ENCODE results near the gene TMEM98.
A peak's percentile ranks its signal among the peaks of the same experiment; 100 is the strongest.
"Not testable (repeated sequence)": the region's sequence is repeated elsewhere in the genome, so short reads cannot be mapped to it uniquely, and the experiment has no call there.

The TMEM98 gene

DNA sequence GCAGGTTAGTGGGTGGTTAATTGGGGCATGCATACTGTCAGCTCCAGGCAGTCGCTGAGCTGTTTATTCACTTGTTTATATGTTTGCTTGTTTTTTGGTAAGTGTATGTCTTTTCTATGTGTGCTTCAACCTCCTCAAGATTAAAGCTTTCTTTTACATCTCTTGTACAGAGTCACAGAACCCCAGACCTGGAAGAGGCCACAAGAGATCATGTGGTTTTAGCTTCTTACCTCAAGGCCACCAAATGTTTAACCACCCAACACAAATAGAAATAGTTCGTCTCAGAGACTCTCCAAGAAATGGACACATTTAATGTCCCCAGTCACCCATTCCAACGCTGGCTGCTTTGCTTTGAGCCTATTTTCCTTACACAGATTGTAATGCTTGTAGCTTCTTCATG is 11.8 kb upstream of the TMEM98 start:
- no peak for DNase-seq

DNA sequence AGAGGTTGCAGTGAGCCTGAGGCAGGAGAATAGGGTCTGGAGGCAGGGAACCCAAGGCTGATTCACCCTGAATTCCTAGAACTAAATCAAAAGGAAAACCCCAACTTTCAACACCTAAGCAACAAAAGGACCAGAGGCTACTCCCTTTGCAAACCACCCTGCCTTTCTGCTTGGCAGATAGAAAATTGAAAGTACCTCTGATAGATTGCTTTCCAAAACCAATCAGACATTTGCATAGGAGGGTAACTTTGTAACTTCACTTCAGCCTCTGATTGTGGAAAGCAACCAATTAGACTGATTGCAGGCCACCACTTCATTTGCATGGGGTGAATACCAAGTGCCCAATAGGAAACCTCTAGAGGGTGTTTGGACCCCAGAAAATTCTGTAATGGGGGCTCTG is 10.9 kb upstream of the TMEM98 start:
- no peak for DNase-seq

DNA sequence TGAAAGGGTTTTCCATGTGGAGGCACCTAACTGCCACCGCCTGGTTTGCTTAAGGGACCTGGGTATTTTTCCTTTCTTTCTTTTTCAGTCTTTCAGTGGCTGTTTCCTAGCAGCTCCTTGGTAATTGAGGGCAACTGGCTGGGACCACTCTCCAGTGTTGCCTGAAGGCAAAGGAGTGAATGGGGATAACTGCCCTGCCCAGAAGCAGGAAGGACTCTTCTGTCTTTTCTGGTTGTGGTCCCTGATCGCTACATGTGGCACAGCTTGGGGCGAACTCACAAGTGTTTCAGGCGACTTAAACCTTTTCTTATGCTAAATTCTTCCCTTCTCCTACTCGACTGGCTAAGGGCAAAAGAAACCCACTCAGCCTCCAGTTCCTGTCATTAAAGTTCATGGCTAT is 10.1 kb upstream of the TMEM98 start:
- no peak for DNase-seq

DNA sequence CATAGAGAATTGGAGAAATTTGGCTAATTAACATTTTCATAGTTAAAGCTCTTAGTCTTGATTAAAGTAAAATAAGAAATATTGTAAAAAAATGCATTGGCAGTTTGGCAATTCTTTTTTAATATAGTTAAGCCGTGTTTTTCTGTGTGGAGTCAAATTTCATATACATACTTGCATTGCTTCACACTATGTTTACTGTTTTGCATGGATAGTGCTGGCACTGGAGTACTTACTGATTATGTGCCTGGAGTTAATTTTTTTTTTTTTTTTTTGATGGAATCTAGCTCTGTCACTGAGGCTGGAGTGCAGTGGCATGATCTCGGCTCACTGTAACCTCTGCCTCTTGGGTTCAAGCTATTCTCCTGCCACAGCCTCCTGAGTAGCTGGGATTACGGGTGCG is 8.1 kb upstream of the TMEM98 start:
- DNase-seq: not testable (repeated sequence)

DNA sequence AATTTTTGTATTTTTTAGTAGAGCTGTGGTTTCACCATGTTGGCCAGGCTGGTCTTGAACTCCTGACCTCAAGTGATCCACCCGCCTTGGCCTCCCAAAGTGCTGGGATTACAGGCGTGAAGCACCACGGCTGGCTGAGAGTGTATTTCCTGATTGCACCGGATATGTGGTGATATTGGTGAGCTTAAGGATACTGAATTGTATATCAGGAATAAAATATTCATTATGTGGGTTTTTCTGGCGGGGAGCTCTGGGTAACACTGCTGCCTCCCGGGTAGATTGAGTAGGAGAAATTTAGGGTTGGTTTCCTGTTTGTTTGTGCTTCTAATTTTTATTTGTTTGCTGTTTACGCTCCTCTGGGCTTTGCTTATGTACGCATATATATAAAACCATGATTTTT is 7.7 kb upstream of the TMEM98 start:
- no peak for DNase-seq

DNA sequence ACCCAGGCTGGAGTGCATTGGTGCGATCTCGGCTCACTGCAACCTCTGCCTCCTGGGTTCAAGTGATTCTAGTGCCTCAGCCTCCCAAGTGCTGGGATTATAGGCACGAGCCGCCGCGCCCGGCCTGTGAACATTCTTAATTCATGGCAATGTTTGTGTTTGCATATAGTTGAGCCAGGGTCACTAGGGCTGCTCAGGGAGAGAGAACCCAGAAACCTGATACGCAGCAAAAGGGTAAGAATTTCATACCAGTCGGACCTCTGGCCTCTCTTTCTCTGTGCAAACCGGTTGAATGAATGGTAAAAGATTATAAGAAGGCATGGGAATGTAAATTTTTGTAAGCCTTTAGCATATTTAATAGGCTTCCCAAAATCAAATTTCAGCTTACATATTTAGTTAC is 6.9 kb upstream of the TMEM98 start:
- DNase-seq: no peak

DNA sequence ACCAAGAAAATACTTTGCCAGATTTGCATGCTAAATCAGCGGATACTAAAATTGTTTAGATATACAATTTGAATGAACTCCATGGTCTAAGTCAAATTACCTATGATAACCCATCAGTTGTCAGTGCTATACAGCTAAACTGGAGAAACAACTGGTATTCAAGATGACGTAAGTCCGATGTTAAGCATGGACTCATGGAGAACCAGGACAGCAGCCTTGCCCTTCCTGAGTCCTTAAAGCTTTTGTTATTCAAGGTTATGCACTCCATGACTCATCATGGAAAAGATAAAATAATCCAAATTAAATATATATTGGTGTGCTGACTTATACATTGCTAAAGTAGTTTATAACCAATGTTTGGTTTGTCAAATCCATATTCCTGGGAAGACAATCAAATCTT is 4.0 kb upstream of the TMEM98 start:
- not testable (repeated sequence) for DNase-seq

DNA sequence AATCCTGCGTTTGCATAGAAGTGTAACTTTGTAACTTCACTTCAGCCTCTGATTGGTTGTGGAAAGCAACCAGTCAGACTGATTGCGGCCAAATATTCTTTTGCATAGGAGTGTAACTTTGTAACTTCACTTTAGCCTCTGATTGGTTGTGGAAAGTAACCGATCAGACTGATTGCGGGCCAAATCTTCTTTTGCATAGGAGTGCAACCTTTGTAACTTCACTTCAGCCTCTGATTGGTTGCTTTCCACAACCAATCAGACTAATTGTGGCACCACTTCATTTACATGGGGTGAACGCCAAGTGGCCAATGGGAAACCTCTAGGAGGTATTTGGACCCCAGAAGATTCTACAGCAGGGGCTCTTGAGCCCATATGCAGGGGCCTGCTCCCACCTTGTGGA is 1.8 kb upstream of the TMEM98 start:
- no peak for DNase-seq

DNA sequence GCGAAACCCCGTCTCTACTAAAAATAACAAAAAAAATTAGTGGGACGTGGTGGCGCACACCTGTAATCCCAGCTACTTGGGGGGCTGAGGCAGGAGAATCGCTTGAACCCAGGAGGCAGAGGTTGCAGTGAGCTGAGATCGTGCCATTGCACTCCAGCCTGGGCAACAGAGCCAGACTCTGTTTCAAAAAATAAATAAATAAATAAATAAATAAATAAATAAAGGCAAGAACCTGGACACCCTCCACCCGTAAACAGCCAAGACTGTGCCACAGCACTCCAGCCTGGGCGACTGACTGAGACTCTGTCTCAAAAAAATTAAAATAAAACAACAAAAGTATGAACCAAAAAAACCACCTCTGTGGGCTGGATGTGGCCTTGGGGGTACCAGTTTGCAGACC is 1.2 kb upstream of the TMEM98 start:
- not testable (repeated sequence) for DNase-seq

DNA sequence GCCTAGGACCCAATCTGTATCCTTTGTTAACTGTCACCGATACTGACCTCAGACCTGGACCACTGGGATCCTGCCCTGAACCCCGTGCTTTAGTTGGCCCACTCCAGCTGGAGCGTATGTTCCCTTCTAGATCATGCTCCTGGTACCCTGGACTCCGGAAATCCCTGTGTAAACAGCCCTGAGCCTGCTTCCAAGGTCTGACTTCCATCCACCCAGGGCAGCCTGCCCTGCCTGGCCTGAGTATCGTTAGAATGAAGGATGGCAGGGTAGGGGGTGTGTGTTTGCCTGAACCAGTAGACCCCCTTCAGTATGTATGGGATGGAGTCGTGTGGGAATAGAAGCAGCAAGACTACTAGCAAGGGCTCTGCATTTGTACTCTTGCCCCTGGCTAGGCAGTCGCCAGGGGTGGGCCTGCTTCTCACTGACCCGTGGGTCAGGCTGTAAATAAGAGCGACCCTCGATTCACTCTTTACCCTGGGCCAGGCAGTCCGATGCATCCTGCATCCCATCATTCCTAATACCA is 691 bp upstream of the TMEM98 start:
- no peak for DNase-seq

DNA sequence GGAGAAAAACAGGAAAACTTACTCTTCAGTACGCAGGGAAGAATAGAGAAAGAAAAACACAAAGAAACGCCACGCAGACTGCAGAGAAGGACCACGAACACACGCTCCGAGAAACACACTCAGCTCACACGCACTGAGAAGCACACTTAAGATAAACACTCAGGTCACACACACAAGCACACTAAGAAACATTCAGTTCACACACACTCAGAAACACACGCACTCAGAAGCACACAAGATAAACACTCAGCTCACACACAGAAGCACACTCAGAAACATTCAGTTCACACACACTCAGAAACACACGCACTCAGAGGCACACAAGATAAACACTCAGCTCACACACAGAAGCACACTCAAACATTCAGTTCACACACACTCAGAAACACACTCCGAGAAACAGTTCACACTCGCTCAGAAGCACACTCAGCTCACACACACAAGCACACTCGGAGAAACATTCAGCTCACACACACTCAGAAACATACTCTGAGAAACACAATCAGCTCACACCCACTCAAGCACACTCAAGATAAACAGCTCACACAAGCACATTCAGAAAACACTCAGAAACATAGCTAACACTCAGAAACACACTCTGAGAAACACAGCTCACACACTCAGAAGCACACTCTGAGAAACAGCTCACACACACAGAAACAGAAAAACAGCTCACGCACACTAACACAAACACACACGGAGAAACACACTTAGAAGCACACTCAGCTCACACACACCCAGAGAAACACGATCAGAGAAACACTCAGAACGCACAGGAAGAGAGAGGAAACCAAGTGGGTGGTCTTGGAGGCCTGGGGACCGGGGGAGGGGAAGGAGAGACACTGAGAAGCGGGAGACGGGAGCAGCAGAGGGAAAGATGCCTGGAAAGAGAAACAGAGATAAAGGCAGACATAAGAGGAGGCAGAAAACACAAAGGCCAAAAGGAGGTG is 908 bp downstream of the TMEM98 start:
- DNase-seq: no peak

DNA sequence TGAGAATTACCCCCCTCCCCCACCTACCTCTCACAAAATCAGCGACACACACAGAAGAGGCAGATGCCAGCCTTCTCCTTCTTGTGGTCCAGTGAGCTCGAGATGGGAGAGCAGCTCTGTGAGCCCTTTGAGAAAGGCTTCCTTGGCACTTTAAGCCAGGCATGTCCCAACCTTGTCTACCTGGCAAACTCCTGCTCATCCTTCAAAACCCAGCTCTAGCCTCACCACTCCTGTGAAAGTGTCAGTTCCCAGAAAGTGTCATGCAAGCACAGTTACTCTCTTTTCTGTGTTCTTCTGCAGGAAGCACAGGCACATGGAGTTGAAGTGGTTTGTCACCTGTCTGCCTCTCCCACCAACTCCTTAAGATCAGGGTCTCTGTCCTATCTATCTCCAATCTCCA is 1.6 kb downstream of the TMEM98 start:
- no peak for DNase-seq

DNA sequence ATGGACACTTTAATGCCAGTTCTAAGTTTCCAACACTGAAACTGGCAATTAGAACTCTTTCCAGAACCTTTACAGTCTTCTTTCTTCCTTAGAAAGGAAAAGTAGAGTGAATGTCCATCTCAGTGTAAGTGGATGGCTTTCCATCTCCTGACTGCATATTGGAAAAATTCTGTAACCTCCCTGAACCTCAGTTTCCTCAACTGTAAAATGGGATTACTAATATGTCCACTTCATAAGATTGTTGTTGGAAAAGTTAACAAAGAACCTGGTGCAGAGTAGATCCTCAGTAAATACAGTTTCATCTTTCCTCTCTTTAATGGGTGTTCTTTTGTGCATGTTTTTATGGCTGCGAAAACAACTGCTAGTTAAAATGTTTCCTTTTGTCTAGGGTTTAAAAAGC is 2.6 kb downstream of the TMEM98 start:
- no peak for DNase-seq

DNA sequence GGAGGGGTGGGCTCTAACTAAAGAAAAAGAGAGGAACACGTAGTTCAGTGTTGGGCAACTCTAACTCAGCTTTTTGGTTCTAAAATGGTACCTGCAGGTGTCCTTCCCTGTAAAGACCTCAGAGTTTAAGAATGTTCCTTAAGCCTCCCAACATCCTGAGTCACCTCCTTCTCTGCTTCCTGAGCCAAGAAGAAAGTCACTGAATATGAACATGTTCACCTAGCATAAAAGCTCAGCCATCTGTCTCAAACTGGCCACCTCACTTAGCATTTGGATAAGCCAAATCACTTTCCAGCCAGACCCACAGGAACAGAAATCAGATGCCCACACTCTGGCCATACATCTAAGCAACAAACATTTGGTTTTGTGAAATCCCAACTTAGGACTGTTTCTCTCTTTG is 3.7 kb downstream of the TMEM98 start:
- DNase-seq: no peak

DNA sequence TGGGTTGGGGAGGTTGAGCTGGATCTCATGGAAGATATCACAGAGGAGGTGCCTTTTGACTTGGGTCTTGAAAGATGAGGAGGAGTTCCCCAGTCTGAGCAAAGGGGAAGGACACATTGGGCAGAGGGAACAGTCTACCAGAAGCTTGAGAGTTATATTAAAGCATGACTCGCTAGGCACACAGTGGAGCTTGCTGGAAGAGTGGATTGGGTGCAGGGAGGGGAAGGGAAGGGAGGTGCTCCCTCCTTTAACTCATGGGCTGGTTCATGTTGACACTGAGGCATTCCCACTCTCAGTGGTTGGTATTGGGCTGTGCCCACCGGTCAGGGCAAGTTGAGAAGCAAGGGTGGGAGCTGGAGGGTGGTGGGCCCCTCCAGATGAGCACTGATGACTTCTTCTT is 5.9 kb downstream of the TMEM98 start:
- no peak for DNase-seq

DNA sequence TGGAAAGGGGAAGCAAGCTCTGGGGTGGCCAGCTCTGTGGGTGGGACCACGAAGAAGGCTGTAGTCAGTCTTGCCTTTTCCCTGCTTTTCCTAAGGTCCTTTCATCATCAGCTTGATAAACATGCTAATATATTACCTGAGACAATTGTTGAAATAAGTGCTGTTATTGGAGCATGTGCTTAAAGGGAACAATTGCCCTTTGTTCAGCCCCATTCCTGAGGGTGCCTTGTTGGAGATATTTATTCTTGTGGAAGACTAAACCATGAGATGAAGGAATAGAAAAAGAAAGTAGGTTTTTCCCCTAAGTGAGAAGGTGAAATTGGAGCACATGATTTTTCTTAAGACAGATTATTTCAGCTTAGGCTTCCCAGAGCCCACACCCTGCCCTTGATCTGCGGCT is 7.8 kb downstream of the TMEM98 start:
- no peak for DNase-seq

DNA sequence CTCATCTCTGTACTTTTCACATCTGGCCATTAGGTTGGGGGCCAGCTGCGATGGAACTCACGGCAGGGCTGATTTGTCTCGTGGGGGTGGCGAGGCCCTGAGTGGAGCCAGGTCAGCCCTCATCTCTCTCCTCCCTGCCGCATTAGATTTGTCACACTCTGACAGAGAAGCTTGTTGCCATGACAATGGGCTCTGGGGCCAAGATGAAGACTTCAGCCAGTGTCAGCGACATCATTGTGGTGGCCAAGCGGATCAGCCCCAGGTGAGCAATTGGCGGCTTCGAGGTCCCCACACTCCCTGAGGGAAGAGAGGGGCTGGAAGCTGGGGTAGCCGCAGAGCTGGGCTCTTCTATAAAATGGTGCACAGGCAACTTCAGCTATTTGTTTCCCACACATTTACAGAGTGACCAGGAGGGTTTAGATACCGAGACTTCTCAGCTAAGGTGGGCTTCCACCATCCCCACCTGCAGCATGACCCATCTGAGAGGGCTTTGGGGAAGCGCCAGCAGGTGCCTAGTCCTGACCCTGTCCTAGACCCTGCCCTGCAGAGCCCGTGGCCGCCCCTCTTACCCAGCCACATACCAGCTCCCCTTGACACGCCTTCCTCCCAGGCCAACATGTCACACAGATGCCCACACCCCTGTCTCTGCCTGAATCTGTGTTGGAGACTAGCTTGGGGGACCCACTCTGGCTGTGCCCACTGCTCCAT is 8.4 kb downstream of the TMEM98 start:
- no peak for DNase-seq

DNA sequence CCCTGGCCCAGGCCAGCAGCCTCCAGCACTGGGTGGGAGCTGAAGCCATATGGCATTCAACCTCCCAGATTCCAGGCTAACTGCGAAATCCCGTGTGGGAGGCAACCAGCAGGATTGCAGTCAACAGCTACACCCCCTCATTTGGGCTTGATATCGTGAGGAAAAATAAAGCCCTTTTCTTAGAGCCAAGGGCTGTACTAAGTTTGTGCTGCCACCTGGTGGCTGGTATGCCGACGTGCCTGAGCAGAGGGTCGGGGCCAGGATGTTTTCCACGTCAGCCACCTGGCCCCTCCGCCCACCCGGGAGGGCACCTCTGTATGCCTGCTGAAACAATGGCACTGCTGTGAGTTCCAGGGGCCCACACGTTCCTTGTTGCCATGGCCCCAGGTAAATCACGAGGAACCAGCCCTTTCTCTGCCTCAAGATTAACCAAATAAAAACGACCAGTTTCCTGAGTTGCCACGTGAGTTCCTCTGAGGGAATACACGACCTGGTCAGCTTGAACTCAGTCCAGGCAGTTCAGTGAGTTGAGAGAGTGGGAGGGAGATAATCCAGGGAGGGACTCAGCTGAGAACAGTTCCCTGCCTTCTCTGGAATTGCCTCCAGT is 9.0 kb downstream of the TMEM98 start:
- DNase-seq: peak; percentile 65

DNA sequence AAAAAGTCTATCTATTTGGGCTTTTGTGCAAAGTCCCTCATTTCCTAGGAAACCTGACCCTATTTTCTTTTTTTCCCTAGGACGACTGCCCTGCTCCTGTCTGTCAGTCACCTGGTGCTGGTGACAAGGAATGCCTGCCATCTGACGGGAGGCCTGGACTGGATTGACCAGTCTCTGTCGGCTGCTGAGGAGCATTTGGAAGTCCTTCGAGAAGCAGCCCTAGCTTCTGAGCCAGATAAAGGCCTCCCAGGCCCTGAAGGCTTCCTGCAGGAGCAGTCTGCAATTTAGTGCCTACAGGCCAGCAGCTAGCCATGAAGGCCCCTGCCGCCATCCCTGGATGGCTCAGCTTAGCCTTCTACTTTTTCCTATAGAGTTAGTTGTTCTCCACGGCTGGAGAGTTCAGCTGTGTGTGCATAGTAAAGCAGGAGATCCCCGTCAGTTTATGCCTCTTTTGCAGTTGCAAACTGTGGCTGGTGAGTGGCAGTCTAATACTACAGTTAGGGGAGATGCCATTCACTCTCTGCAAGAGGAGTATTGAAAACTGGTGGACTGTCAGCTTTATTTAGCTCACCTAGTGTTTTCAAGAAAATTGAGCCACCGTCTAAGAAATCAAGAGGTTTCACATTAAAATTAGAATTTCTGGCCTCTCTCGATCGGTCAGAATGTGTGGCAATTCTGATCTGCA is 12.9 kb downstream of the TMEM98 start:
- no peak for DNase-seq

DNA sequence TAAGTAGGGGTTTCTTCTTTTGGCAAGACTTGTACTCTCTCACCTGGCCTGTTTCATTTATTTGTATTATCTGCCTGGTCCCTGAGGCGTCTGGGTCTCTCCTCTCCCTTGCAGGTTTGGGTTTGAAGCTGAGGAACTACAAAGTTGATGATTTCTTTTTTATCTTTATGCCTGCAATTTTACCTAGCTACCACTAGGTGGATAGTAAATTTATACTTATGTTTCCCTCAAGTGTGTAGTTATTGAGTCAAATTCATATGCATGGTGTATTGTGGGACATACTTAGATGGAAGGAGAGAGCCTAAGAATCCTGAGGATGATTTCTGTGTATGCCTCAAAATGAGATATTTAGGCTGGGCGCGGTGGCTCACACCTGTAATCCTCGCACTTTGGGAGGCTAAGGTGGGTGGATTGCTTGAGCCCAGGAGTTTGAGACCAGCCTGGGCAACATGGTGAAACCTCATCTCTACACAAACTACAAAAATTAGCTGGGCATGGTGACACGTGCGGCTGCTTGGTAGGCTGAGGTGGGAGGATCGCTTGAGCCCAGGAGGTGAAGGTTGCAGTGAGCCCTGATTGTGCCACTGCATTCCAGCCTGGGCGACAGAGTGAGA is 13.6 kb downstream of the TMEM98 start:
- no peak for DNase-seq

DNA sequence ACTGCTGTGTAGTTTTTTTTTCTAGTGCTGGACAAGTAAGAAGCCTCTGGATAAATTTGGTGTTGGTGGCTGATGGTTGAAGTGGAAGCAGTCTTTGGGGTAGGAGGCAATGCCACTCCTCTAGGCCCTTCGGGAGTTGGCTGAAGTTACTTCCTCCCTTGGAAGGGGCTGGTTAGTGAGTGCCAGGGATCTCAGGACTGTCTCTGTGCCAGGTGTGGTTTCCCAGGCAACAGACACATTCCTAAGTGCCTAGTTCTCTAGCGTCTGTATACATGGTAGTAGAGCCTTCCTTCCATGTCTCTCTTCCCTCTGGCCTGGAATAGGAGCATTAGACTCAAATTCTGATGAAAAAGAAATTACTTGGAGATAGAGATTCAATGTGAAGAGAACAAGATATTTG is 15.3 kb downstream of the TMEM98 start:
- no peak for DNase-seq

DNA sequence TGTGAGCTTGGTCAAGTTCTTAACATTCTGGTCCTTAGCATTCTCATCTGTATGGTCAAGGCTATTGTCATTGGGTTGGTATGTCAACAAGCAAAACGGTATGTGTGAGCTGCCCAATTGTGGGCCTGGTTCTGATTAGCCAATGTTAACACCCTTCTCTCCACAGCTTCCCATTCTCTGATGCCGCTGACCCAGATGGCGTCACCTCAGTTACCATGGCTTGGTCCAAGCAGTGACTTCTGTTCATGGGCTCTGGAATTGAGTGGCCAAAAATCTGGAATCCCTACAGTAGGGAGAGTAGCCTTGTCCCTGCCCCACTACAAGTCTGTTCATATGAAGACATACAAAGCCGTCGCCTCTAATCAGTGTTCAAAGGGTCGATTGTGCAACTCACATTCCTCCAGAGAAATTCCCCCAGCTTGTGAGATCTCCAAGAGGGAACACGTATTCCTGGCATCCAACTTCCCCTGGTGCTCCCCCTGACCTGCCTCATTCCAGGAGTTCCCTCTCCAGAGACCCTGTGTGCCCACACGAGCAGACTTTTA is 15.8 kb downstream of the TMEM98 start:
- DNase-seq: no peak

Measured in NCI-H69 (cell line).